GM12891 (cell line): Measurements from ENCODE around the gene CXCR6.

Source experiments
- DNase-seq: peaks from one replicate; pipeline ENCODE4 v3.0.0; 2011; ENCODE audit warnings: low spot score; ENCODE audit not compliant: insufficient read length
- FAIRE-seq: peaks from 2 replicates; lab custom pipeline; 2011; peaks lifted over from hg19 to GRCh38; lab: Jason Lieb, UNC
- PAX5 ChIP-seq: IDR thresholded peaks from 2 replicates; pipeline ENCODE4 v1.6.1; 2011; ENCODE audit warnings: low read length, moderate library complexity, mild to moderate bottlenecking; ENCODE audit not compliant: insufficient read depth, severe bottlenecking
- POLR2A ChIP-seq: IDR thresholded peaks from 2 replicates; pipeline ENCODE4 v1.6.1; 2011; ENCODE audit warnings: low read depth, low read length, control low read depth
- POLR2AphosphoS5 ChIP-seq: IDR thresholded peaks from 2 replicates; pipeline ENCODE4 v1.6.1; 2011; ENCODE audit warnings: low read depth, low read length, control low read depth
- POU2F2 ChIP-seq: IDR thresholded peaks from 2 replicates; pipeline ENCODE4 v1.6.1; 2011; ENCODE audit warnings: low read depth, mild to moderate bottlenecking, control low read depth, low read length, moderate library complexity
- SPI1 ChIP-seq: IDR thresholded peaks from 2 replicates; pipeline ENCODE4 v1.6.1; 2011; ENCODE audit warnings: low read depth, low read length, control low read depth
- TAF1 ChIP-seq: IDR thresholded peaks from 2 replicates; pipeline ENCODE4 v1.6.1; 2011; ENCODE audit warnings: low read depth, low read length, control low read depth

The CXCR6 gene

GRCh38 chr3:45938864-45939263, 4.4 kb upstream of the CXCR6 start:
- TF ChIP-seq TAF1 (no peak), PAX5 (no peak), POLR2AphosphoS5 (no peak), POLR2A (no peak), POU2F2 (no peak)
- peak; percentile 60 for DNase-seq
- FAIRE-seq = peak; percentile 96

GRCh38 chr3:45939341-45939771, 3.9 kb upstream of the CXCR6 start:
- DNase-seq (no peak), FAIRE-seq (no peak)
- TF ChIP-seq SPI1 (no peak), PAX5 (no peak), TAF1 (no peak), POLR2AphosphoS5 (no peak), POLR2A (no peak), POU2F2 (no peak)

- FAIRE-seq = no peak
- no peak for DNase-seq
- no peak for TF ChIP-seq POLR2A
- TF ChIP-seq SPI1 = no peak
- no peak for TF ChIP-seq POU2F2
- no peak for TF ChIP-seq TAF1
- no peak for TF ChIP-seq POLR2AphosphoS5
- TF ChIP-seq PAX5 = no peak
Measured at GRCh38 chr3:45940004-45940780, 3.1 kb upstream of the CXCR6 start.

GRCh38 chr3:45940781-45941365, 2.4 kb upstream of the CXCR6 start:
- DNase-seq = no peak
- TF ChIP-seq POLR2AphosphoS5 = no peak
- no peak for TF ChIP-seq SPI1
- TF ChIP-seq POU2F2 = no peak
- TF ChIP-seq POLR2A = no peak
- no peak for TF ChIP-seq PAX5
- no peak for TF ChIP-seq TAF1
- FAIRE-seq = no peak

- no peak for DNase-seq
- FAIRE-seq = no peak
Measured at GRCh38 chr3:45942051-45942825, 1.0 kb upstream of the CXCR6 start.

GRCh38 chr3:45944830-45945620, 1.8 kb downstream of the CXCR6 start:
- TF ChIP-seq TAF1 = no peak
- TF ChIP-seq POLR2A = no peak
- no peak for TF ChIP-seq POU2F2
- no peak for TF ChIP-seq POLR2AphosphoS5
- no peak for TF ChIP-seq SPI1
- TF ChIP-seq PAX5 = no peak
- no peak for DNase-seq
- no peak for FAIRE-seq

More at GRCh38 chr3:45942051-45942825, 1.0 kb upstream of the CXCR6 start:
- TF ChIP-seq POLR2A (no peak), SPI1 (no peak)

- FAIRE-seq (no peak), DNase-seq (no peak)
- TF ChIP-seq POU2F2 = no peak
- TF ChIP-seq SPI1 = no peak
- TF ChIP-seq PAX5 = no peak
- TF ChIP-seq TAF1 = no peak
- no peak for TF ChIP-seq POLR2AphosphoS5
- TF ChIP-seq POLR2A = no peak
Measured at GRCh38 chr3:45946307-45946706, 3.0 kb downstream of the CXCR6 start.

- DNase-seq (no peak), FAIRE-seq (no peak)
- TF ChIP-seq POLR2AphosphoS5 = no peak
- no peak for TF ChIP-seq TAF1
- TF ChIP-seq POU2F2 = no peak
- no peak for TF ChIP-seq PAX5
- TF ChIP-seq SPI1 = no peak
- TF ChIP-seq POLR2A = no peak
Measured at GRCh38 chr3:45946875-45947274, 3.6 kb downstream of the CXCR6 start.
